ENCODE results near the gene LPP.
"Not testable (repeated sequence)": the region's sequence is repeated elsewhere in the genome, so short reads cannot be mapped to it uniquely, and the experiment has no call there.

Gene LPP

GRCh38 chr3:188397766-188398705 is 244.1 kb downstream of the LPP start:
- DNase-seq (ENCODE audit: low read depth in 2 of 2): no peak

- no peak for DNase-seq (ENCODE audit: low read depth in 2 of 2)
Observed at GRCh38 chr3:188400494-188401243, 246.7 kb downstream of the LPP start.

GRCh38 chr3:188401244-188401993 is 247.5 kb downstream of the LPP start:
- no peak for DNase-seq (ENCODE audit: low read depth in 2 of 2)

GRCh38 chr3:188402229-188402628 is 248.3 kb downstream of the LPP start:
- no peak for DNase-seq (ENCODE audit: low read depth in 2 of 2)

- DNase-seq (ENCODE audit: low read depth in 2 of 2): no peak
Observed at GRCh38 chr3:188403404-188403803, 249.4 kb downstream of the LPP start.

GRCh38 chr3:188404124-188404523 is 250.2 kb downstream of the LPP start:
- DNase-seq (ENCODE audit: low read depth in 2 of 2): no peak

- no peak for DNase-seq (ENCODE audit: low read depth in 2 of 2)
Observed at GRCh38 chr3:188404701-188405100, 250.7 kb downstream of the LPP start.

- no peak for DNase-seq (ENCODE audit: low read depth in 2 of 2)
Observed at GRCh38 chr3:188407158-188407880, 253.4 kb downstream of the LPP start.

GRCh38 chr3:188408831-188409230 is 254.9 kb downstream of the LPP start:
- DNase-seq (ENCODE audit: low read depth in 2 of 2): no peak

GRCh38 chr3:188411750-188412149 is 257.8 kb downstream of the LPP start:
- no peak for DNase-seq (ENCODE audit: low read depth in 2 of 2)

- DNase-seq (ENCODE audit: low read depth in 2 of 2): no peak
Observed at GRCh38 chr3:188415196-188415595, 261.2 kb downstream of the LPP start.

- DNase-seq (ENCODE audit: low read depth in 2 of 2): no peak
Observed at GRCh38 chr3:188416041-188416440, 262.1 kb downstream of the LPP start.

- no peak for DNase-seq (ENCODE audit: low read depth in 2 of 2)
Observed at GRCh38 chr3:188417271-188417696, 263.3 kb downstream of the LPP start.

- no peak for DNase-seq (ENCODE audit: low read depth in 2 of 2)
Observed at GRCh38 chr3:188417766-188418165, 263.8 kb downstream of the LPP start.

GRCh38 chr3:188421151-188421821 is 267.3 kb downstream of the LPP start:
- no peak for DNase-seq (ENCODE audit: low read depth in 2 of 2)

- no peak for DNase-seq (ENCODE audit: low read depth in 2 of 2)
Observed at GRCh38 chr3:188421836-188422540, 268.0 kb downstream of the LPP start.

- DNase-seq (ENCODE audit: low read depth in 2 of 2): not testable (repeated sequence)
Observed at GRCh38 chr3:188427981-188428380, 274.0 kb downstream of the LPP start.

- no peak for DNase-seq (ENCODE audit: low read depth in 2 of 2)
Observed at GRCh38 chr3:188431040-188431439, 277.1 kb downstream of the LPP start.

- no peak for DNase-seq (ENCODE audit: low read depth in 2 of 2)
Observed at GRCh38 chr3:188431553-188431952, 277.6 kb downstream of the LPP start.
